ENCODE data around the gene DAAM1.

DAAM1 gene

GRCh38 chr14:59305836-59306555 is 117.5 kb downstream of the DAAM1 start:
- peak; percentile 83 for DNase-seq (ENCODE audit: low read depth)
- no peak overlapping the region for H3K4me3 ChIP-seq (ENCODE audit: low read length)
- TF ChIP-seq, protein P1, sequence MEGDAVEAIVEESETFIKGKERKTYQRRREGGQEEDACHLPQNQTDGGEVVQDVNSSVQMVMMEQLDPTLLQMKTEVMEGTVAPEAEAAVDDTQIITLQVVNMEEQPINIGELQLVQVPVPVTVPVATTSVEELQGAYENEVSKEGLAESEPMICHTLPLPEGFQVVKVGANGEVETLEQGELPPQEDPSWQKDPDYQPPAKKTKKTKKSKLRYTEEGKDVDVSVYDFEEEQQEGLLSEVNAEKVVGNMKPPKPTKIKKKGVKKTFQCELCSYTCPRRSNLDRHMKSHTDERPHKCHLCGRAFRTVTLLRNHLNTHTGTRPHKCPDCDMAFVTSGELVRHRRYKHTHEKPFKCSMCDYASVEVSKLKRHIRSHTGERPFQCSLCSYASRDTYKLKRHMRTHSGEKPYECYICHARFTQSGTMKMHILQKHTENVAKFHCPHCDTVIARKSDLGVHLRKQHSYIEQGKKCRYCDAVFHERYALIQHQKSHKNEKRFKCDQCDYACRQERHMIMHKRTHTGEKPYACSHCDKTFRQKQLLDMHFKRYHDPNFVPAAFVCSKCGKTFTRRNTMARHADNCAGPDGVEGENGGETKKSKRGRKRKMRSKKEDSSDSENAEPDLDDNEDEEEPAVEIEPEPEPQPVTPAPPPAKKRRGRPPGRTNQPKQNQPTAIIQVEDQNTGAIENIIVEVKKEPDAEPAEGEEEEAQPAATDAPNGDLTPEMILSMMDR (conservative IDR thresholded peaks at IDR 0.05; ENCODE audit: low read length) = no peak

GRCh38 chr14:59306775-59307174 is 118.3 kb downstream of the DAAM1 start:
- DNase-seq (ENCODE audit: low read depth) = peak; percentile 45
- no peak overlapping the region for H3K4me3 ChIP-seq (ENCODE audit: low read length)
- TF ChIP-seq, protein P1 (conservative IDR thresholded peaks at IDR 0.05; ENCODE audit: low read length) = no peak

DNA sequence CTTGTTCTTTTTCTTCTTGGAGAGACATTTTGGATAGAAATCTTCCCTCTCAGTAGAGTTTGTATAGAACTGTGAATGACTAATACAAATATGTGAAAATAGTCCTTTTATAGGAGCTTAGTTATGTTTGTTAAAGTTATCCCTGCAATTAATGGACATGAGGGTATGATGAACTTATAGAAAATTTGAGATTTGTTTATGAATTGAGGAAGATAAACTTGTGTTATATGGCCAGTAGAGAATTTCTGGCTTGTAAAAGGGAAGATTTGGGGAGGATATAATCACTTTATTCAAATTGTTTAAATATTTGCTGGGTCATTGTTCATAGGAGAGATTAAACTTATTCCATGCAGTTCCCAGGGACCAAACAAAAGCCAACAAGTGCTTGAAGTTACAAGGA is 119.6 kb downstream of the DAAM1 start:
- H3K4me3 ChIP-seq (ENCODE audit: low read length) = no peak overlapping the region
- TF ChIP-seq, protein P1 (conservative IDR thresholded peaks at IDR 0.05; ENCODE audit: low read length) = no peak
- no peak for DNase-seq (ENCODE audit: low read depth)

DNA sequence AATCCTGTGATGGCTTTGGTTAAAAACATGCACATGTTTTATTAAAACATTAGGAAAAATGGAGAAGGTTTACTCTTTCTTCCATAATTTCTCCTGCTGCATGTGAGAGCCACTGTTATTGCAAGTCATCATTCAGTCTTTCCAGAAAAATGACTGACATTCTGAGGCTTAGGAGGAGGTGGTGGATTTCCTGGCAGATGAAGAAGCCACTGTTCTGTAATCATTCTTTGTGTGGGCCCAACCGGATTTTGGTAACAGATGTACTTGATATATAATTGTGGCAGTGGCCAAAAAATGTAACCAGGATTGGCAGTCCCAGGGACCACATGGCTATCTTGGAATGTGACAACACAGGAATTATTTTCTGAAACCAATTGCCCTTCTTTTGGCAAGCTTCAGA is 120.2 kb downstream of the DAAM1 start:
- H3K4me3 ChIP-seq (ENCODE audit: low read length) = no peak overlapping the region
- peak; percentile 77 for DNase-seq (ENCODE audit: low read depth)
- TF ChIP-seq, protein P1 (conservative IDR thresholded peaks at IDR 0.05; ENCODE audit: low read length) = no peak

DNA sequence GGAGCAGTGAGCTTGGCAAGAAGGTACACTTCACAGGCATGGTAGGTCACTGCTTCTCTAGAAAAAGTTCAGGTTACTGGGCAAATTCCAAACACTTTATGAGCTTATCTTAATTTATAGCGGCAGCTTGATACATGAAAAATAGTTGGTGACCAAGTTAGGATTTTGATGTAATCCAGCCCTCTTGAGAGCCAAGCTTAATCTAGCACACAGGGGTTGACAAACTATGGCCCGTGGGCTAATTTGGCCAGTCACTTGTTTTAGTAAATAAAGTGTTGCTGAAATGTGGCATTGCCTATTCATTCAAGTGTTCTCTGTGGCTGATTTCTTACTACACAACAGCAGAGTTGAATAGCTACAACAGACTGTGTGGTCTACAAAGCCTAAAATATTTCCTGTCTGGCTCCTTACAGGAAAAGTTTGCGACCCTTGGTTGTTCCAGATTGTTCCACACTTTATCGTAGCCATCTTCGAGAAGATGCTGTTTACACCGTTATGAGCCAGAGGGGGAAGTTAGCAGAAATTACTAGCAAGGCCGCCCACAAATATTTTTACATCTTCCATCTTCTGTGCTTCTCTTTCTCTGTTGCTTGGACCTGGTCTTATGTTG is 120.9 kb downstream of the DAAM1 start:
- TF ChIP-seq, protein P1 (conservative IDR thresholded peaks at IDR 0.05; ENCODE audit: low read length) = no peak
- DNase-seq (ENCODE audit: low read depth) = peak; percentile 41
- H3K4me3 ChIP-seq (ENCODE audit: low read length) = no peak overlapping the region

DNA sequence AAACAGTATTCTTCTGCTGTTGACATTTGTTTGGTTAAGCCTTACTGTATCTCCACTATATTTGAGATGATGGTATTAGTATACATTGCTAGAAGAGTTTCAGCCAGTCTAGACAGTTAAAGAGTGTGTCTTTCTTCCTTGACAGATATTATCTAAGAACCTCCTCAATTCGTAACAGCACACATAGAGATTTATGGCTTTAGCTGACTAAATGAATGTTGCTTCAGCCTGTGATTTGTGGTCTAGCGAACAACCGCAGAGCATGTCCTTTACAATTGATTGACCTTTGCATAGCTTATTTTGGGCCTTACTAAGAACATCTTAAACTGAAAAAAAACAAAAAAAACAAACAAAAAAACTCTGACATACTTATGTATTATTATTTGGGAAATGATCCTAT is 122.2 kb downstream of the DAAM1 start:
- no peak overlapping the region for H3K4me3 ChIP-seq (ENCODE audit: low read length)
- DNase-seq (ENCODE audit: low read depth) = no peak
- TF ChIP-seq, protein P1 (conservative IDR thresholded peaks at IDR 0.05; ENCODE audit: low read length) = no peak

DNA sequence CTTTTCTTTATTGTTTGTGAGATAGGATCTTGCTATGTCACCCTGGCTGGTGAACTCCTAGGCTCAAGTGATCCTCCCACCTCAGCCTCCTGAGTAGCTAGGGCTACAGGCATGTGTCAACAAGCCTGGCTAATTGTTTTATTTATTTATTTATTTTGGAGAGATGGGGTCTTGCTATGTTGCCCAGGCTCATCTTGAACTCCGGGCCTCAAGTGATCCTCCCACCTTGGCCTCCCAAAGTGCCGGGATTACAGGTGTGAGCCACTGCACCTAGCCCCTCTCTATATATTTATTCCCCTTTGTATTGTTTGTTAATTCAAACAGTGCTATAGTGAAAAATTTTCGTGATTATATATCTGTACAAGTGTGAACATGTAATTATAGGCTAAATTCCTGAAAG is 123.3 kb downstream of the DAAM1 start:
- TF ChIP-seq, protein P1 (conservative IDR thresholded peaks at IDR 0.05; ENCODE audit: low read length) = no peak
- DNase-seq (ENCODE audit: low read depth) = no peak
- H3K4me3 ChIP-seq (ENCODE audit: low read length) = no peak overlapping the region
